H4 (cell line): ENCODE measurements around the gene SLC13A2. TPM values are rescaled to one million over a fixed set of nuclear protein-coding genes. Genes with fewer than 3 reads are reported as not detected.

Experiments
- DNase-seq: peaks from one replicate; pipeline ENCODE4 v3.0.0-alpha.2; 2015; ENCODE audit warnings: low spot score
- total RNA-seq: library from RNA; depleted of rRNA; stranded (reverse); fragments of >200 nt; shearing (Covaris generic); gene quantifications from 2 replicates; pipeline ENCODE4 v1.2.3, GENCODE V29; 2014; rRNA removed

SLC13A2 gene
- total RNA-seq, 1 experiment from 2014 or later, result not detected

- DNase-seq, result no peak
Measured at GRCh38 chr17:28534740-28535375, 61.4 kb downstream of the SLC13A2 start.

GRCh38 chr17:28536532-28537218 lies 63.2 kb downstream of the SLC13A2 start:
- no peak for DNase-seq

- no peak for DNase-seq
Measured at GRCh38 chr17:28537219-28537610, 63.8 kb downstream of the SLC13A2 start.

- no peak for DNase-seq
Measured at GRCh38 chr17:28538296-28538895, 65.0 kb downstream of the SLC13A2 start.

GRCh38 chr17:28540231-28540630 lies 66.8 kb downstream of the SLC13A2 start:
- no peak for DNase-seq

GRCh38 chr17:28541439-28541838 lies 68.0 kb downstream of the SLC13A2 start:
- DNase-seq, result no peak

DNA sequence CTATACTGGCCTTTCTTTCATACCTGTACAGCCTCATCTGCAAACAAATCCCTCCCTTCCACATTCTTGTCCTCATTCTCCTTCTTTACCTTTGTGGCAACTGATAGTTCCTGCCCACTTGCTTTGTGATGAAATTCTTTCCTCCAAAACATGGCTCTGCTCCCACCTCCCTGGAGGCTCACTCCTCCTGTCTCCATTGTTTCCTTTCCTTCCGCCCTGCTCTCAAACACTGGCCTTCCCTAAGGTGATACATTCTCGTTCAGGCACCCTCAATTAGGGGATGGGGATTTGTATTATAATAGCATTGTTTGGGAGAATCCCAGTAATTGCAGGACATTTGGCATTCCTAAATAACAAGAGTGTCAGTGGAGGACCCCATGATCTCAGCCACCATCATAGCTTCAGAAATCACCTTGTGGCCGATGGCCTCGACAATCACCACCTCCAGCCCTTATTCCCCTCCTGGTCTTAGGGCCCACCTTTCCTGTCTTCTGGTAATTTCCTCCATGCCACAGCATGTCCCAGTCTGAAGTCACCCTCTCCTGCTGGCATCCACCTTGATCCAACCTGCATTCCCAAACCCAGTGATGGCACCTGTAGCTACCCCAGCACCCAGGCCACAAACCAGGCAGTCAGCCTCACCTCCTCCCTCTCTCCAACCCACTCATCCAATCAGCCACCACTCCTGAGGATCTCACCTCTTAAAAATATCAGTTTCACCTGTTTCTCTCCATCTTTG lies 71.1 kb downstream of the SLC13A2 start:
- no peak for DNase-seq

GRCh38 chr17:28545141-28545503 lies 71.7 kb downstream of the SLC13A2 start:
- DNase-seq, result no peak

DNA sequence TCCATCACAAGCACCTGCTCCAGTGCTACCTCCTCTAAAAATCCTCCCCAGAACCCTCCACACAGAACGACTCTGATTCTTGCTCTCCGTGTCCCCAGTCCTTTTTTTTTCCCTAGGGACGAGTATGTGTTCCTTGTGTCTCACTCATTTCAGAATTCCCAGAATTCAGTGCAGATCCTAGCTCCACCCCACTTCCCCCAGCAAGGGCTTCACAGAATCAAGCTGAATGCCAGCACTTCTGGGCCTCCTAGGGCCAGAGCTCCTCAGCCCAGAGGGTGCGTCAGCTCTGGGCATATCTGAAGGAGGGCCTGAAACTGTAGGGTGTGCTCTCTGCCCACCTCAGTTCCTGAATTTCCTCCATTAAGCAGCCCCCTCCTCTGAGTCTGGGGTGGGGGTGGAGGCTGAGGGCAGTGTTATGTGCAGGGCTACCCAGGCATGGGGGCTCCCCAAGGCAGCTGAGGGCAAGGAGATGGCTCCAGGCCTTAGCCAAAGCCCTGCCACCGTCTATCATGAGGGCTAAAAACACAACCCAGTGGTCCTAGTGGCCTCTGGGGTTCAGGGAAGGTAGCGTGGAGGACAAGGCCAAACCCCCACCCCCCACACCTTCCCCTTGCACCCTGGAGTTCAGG lies 72.5 kb downstream of the SLC13A2 start:
- DNase-seq, result no peak

DNA sequence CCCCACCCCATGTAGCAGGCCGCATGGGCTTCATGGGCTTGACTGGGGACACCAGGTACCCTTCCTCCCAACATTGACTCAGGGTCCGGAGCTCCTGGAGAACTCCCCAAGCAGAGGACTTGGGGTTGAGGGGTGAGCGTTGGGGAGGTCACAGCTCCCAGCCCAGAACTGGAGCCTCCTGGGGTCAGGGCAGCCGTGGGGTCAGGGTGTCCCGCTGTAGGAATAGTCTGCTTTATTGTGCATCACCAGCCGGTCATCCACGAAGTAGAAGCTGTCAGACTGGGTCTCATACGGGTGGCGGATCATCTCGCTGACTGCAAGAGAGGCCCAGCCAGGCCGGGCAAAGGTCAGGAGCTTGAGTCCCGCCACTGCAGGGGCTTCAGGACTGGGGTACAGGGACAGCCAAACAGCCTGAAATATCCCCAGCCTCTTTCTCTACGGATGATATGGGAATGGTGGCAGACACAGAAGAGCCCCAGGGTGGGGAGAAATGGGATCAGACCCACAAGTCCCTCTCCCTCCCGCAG lies 73.7 kb downstream of the SLC13A2 start:
- no peak for DNase-seq

Other genes starting within 250 kb of the SLC13A2 start
- 44.6 and 54.0 TPM in 2 replicates for gene TMEM97, start 154.4 kb upstream of the SLC13A2 start, total RNA-seq
- 31.1 and 34.5 TPM in 2 replicates for gene IFT20, start 138.2 kb upstream of the SLC13A2 start, total RNA-seq
- gene TNFAIP1, start 137.9 kb upstream of the SLC13A2 start, total RNA-seq, result 25.1 and 26.3 TPM in 2 replicates
- gene POLDIP2, start 116.1 kb upstream of the SLC13A2 start, total RNA-seq, result 108 and 110 TPM in 2 replicates
- gene SEBOX, start 108.4 kb upstream of the SLC13A2 start, total RNA-seq, result not detected in 2 replicates
- not detected in 2 replicates for gene VTN, start 103.3 kb upstream of the SLC13A2 start, total RNA-seq
- gene SARM1, start 102.0 kb upstream of the SLC13A2 start, total RNA-seq, result 8.7 and 11.2 TPM in 2 replicates
- gene SLC46A1, start 67.4 kb upstream of the SLC13A2 start, total RNA-seq, result 4.7 and 4.9 TPM in 2 replicates
- not detected in 2 replicates for gene FOXN1, start 32.7 kb downstream of the SLC13A2 start, total RNA-seq
- 39.0 and 39.7 TPM in 2 replicates for gene UNC119, start 79.0 kb downstream of the SLC13A2 start, total RNA-seq
- 74.4 and 90.7 TPM in 2 replicates for gene PIGS, start 97.9 kb downstream of the SLC13A2 start, total RNA-seq
- gene ALDOC, start 103.3 kb downstream of the SLC13A2 start, total RNA-seq, result 6.2 and 8.1 TPM in 2 replicates
- gene SPAG5, start 125.4 kb downstream of the SLC13A2 start, total RNA-seq, result 72.2 and 80.2 TPM in 2 replicates
- gene RSKR, start 140.5 kb downstream of the SLC13A2 start, total RNA-seq, result 2.2 and 2.9 TPM in 2 replicates
- gene BLTP2, start 171.5 kb downstream of the SLC13A2 start, total RNA-seq, result 66.0 and 80.6 TPM in 2 replicates
- gene SDF2, start 188.3 kb downstream of the SLC13A2 start, total RNA-seq, result 76.6 and 82.9 TPM in 2 replicates
- gene SUPT6H, start 188.6 kb downstream of the SLC13A2 start, total RNA-seq, result 19.3 and 26.0 TPM in 2 replicates
- gene PROCA1, start 238.2 kb downstream of the SLC13A2 start, total RNA-seq, result 0.70 TPM in 1 of 2 replicates, not detected in the other
- 233 and 275 TPM in 2 replicates for gene RAB34, start 244.2 kb downstream of the SLC13A2 start, total RNA-seq
- gene RPL23A, start 246.3 kb downstream of the SLC13A2 start, total RNA-seq, result 957 and 967 TPM in 2 replicates